SJCRH30 (cell line): ENCODE results near the gene DCLK2. TPM values are rescaled to one million over a fixed set of nuclear protein-coding genes. Genes with fewer than 3 reads are reported as not detected.

ENCODE experiments used
- DNase-seq, 2 experiments: peaks; one replicate each; pipeline ENCODE4 v3.0.0-alpha.2; 2015 to 2020
- H3K27ac ChIP-seq: fragments of 250-450 bp; sonication (Bioruptor Pico); 2 replicates; pipeline ENCODE4 v1.5.1; 2020; ENCODE audit warnings: mild to moderate bottlenecking, moderate library complexity
- H3K27me3 ChIP-seq: fragments of 250-450 bp; sonication (Bioruptor Pico); 2 replicates; pipeline ENCODE4 v1.5.1; 2020; ENCODE audit warnings: mild to moderate bottlenecking, moderate library complexity
- H3K36me3 ChIP-seq: fragments of 250-450 bp; sonication (Bioruptor Pico); 2 replicates; pipeline ENCODE4 v1.5.1; 2020; ENCODE audit warnings: mild to moderate bottlenecking, moderate library complexity
- H3K4me1 ChIP-seq: fragments of 250-450 bp; sonication (Bioruptor Pico); 2 replicates; pipeline ENCODE4 v1.5.1; 2020; ENCODE audit warnings: mild to moderate bottlenecking, moderate library complexity
- H3K4me3 ChIP-seq: fragments of 250-450 bp; sonication (Bioruptor Pico); 2 replicates; pipeline ENCODE4 v1.5.1; 2020; ENCODE audit warnings: mild to moderate bottlenecking, moderate library complexity
- H3K9me3 ChIP-seq: fragments of 250-450 bp; sonication (Bioruptor Pico); replicated peaks from 2 replicates; pipeline ENCODE4 v1.5.1; 2020; ENCODE audit warnings: mild to moderate bottlenecking, moderate library complexity
- total RNA-seq: library from RNA; depleted of rRNA; stranded (reverse); fragments of >200 nt; shearing (Covaris generic); gene quantifications from 2 replicates; pipeline ENCODE4 v1.2.3, GENCODE V29; 2014

The DCLK2 gene
- total RNA-seq, 1 experiment from 2014 or later = 5.7 TPM

- Histone ChIP-seq H3K27ac (no peak overlapping the region), H3K9me3 (no peaks in the 10 kb centered on the region), H3K27me3 (no peaks in the 10 kb centered on the region), H3K36me3 (no peaks in the 10 kb centered on the region), H3K4me1 (no peaks in the 10 kb centered on the region), H3K4me3 (no peak overlapping the region)
- no peak for DNase-seq
Measured at GRCh38 chr4:150056569-150056968, 21.7 kb upstream of the DCLK2 start.

GRCh38 chr4:150061086-150061776 lies 17.0 kb upstream of the DCLK2 start:
- no peak for DNase-seq
- Histone ChIP-seq H3K27me3 (no peaks in the 10 kb centered on the region), H3K4me3 (no peak overlapping the region), H3K4me1 (no peaks in the 10 kb centered on the region), H3K9me3 (no peaks in the 10 kb centered on the region), H3K27ac (no peak overlapping the region), H3K36me3 (no peaks in the 10 kb centered on the region)

DNA sequence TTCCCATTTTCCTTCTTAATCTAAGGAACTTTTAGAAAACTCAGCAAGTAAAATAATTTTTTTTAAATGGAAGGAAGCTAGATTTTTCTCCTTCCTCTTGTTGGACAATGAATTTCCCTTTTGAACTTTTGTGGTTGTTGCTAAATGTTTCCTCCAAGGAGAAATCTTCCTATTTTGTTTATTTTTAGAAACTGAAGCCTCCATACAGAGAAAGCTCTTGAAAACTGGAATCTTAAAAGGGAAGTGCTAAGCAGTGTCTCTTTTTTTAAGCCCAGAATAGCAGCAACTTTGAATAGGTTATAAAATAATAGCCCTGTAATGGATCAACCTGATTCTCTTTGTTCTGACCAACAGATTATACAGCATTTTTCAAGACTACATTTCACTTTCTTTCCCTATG lies 15.1 kb upstream of the DCLK2 start:
- Histone ChIP-seq H3K9me3 (no peaks in the 10 kb centered on the region), H3K27ac (no peak overlapping the region), H3K4me1 (no peaks in the 10 kb centered on the region), H3K36me3 (no peaks in the 10 kb centered on the region), H3K27me3 (no peaks in the 10 kb centered on the region), H3K4me3 (no peak overlapping the region)
- no peak for DNase-seq

GRCh38 chr4:150065740-150066139 lies 12.5 kb upstream of the DCLK2 start:
- Histone ChIP-seq H3K27me3 (no peaks in the 10 kb centered on the region), H3K36me3 (no peaks in the 10 kb centered on the region), H3K4me1 (no peaks in the 10 kb centered on the region), H3K27ac (no peak overlapping the region), H3K9me3 (no peaks in the 10 kb centered on the region), H3K4me3 (no peak overlapping the region)
- no peak for DNase-seq

DNA sequence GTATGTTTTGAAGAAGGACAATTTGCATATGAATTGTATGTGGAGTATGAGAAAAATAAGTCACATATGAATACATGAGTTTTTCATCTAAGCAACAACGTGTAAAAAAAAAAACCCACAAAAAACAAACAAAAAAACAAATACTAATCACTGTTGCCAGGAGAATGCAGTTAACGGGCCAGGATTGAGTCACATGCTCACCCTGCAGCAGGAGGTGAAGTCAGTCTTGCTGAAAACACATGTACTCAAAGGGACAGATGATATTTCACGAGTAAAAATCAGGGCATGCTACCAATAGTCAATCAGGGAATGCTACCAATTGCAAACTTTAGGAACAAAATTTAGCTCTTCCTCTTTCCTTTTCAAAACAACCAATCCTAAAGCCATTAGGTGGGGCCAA lies 10.4 kb upstream of the DCLK2 start:
- no peaks in the 10 kb centered on the region for H3K4me1 ChIP-seq
- no peaks in the 10 kb centered on the region for H3K27me3 ChIP-seq
- no peak for DNase-seq
- H3K27ac ChIP-seq = no peak overlapping the region
- no peaks in the 10 kb centered on the region for H3K9me3 ChIP-seq
- no peaks in the 10 kb centered on the region for H3K36me3 ChIP-seq
- H3K4me3 ChIP-seq = no peak overlapping the region

DNA sequence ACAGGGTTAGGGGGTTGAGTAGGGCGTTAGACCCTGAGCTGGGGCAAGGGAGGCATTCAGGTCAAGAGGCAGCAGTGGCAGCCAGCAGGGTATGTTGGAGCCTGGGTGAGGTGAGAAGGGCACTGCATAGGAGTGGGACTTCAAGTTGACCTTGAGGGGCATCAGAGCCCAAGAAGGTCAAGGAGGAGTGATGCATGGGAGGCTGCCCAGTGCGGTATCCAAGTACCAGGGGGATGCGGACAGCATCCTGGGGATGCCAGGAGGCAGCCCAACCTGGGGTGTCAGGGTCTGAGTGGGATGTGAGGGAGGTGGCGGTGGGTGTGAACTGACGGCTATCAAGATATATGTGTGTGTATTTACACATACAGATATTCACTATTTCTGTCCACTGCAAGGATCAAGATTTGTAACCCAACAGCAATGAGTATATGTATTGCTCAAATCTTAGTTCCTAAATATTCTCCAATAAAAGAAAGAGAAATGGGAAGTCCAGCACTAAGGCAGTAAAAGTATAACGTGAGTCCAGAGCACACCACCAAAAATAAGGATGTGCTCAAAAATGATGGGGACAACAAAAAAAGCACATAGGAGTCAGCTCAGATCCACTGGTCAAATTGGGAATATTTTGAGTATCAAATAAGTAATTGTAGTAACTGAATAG lies 9.8 kb upstream of the DCLK2 start:
- H3K36me3 ChIP-seq = no peaks in the 10 kb centered on the region
- no peaks in the 10 kb centered on the region for H3K27me3 ChIP-seq
- H3K27ac ChIP-seq = no peak overlapping the region
- no peak overlapping the region for H3K4me3 ChIP-seq
- no peaks in the 10 kb centered on the region for H3K9me3 ChIP-seq
- DNase-seq = no peak
- H3K4me1 ChIP-seq = no peaks in the 10 kb centered on the region

DNA sequence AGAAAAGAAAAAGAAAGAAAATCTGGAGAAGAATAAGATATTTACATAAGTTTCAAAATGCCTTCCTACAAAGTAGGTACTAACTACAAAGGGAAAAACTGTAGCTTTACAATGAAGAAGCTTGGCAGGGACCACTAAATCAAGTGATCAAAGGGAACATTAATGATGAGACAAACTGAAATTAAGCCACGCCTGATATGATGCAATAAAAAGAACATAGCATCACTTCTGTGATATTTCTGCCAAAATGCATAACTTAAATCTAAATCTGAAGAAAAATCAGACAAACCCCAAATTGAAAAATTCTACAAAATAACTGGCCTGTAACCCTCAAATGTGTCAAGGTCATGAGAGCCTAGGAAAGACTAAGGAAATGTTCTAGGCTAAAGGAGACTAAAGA lies 8.9 kb upstream of the DCLK2 start:
- Histone ChIP-seq H3K27ac (no peak overlapping the region), H3K36me3 (no peaks in the 10 kb centered on the region), H3K4me1 (no peaks in the 10 kb centered on the region), H3K27me3 (no peaks in the 10 kb centered on the region), H3K4me3 (no peak overlapping the region), H3K9me3 (no peaks in the 10 kb centered on the region)
- no peak for DNase-seq

DNA sequence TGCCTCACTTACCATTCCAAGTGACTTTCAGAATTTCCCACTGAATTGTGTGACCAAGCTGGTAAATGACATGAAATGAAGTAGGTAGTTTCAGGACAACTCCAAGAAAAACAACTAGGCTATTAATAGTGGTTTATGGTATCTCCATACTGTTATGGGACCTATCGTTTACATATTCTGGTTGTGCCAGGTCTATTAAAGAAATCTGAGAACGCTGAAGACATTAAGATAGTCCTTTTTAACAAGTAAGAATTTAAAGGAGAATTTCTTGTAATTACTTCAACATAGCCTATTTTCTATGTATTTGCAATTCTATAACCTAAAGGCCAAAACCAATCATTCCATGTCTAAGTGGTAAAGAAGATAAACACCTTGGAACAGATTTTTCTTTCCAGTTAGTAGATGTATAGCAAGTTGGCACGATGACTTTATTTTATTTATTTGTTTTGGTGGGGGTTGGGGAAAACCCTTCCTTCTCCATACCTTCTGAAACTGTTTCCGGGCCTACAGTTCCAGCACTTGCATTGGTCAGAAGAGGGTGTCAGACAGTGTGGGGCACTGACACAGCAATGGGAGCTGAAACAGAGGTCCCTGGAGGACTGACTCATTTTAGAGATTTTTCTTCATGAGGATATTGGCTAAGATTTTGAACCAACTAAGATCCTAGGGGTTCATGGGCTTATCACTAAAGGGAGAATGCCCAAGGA lies 7.6 kb upstream of the DCLK2 start:
- H3K9me3 ChIP-seq = no peaks in the 10 kb centered on the region
- H3K4me3 ChIP-seq = no peak overlapping the region
- no peaks in the 10 kb centered on the region for H3K4me1 ChIP-seq
- H3K27ac ChIP-seq = no peak overlapping the region
- no peaks in the 10 kb centered on the region for H3K27me3 ChIP-seq
- no peak for DNase-seq
- H3K36me3 ChIP-seq = no peaks in the 10 kb centered on the region

DNA sequence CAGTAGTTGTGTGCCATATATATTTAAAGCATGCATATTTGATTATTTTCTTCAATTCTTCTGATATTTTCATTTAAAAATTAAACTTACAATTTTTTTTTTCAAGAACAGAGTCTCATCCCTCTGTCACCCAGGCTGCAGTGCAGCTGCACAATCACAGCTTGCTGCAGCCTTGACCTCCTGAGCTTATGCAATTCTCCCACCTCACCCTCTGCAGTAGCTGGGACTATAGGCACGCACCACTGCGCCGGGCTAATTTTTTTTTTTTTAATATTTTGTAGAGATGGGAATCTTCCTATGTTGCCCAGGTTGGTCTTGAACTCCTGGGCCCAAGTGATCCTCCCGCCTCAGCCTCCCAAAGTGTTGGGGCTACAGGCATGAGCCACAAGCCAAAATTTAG lies 5.8 kb upstream of the DCLK2 start:
- Histone ChIP-seq H3K27me3 (no peaks in the 10 kb centered on the region), H3K4me3 (no peak overlapping the region), H3K4me1 (no peaks in the 10 kb centered on the region), H3K9me3 (no peaks in the 10 kb centered on the region), H3K36me3 (no peaks in the 10 kb centered on the region), H3K27ac (no peak overlapping the region)
- no peak for DNase-seq

- Histone ChIP-seq H3K27me3 (no peaks in the 10 kb centered on the region), H3K4me3 (no peak overlapping the region), H3K9me3 (no peaks in the 10 kb centered on the region), H3K27ac (no peak overlapping the region), H3K36me3 (no peaks in the 10 kb centered on the region), H3K4me1 (no peaks in the 10 kb centered on the region)
- DNase-seq = no peak
Measured at GRCh38 chr4:150072906-150073714, 5.1 kb upstream of the DCLK2 start.

DNA sequence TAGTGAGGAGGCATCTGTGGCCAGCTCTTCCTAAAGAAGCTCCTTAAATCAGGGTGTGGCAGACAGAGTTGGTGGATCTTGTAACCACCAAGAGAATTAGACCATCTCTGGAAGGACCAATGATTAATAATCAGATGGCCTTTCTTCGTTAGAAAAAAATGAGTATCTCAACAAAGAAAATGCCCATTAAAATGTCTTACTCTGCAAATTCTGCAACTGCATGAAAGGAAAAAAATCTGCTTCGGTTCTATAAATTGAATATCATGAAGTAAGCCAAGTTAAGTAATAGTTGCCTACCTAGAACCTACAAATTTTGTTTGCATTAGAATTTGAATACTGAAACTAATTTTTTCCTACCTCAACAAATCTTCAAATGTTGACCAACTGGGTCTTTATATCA lies 4.2 kb upstream of the DCLK2 start:
- Histone ChIP-seq H3K36me3 (no peaks in the 10 kb centered on the region), H3K4me3 (no peak overlapping the region), H3K27me3 (no peaks in the 10 kb centered on the region), H3K9me3 (no peaks in the 10 kb centered on the region), H3K27ac (no peak overlapping the region), H3K4me1 (no peaks in the 10 kb centered on the region)
- DNase-seq = no peak

DNA sequence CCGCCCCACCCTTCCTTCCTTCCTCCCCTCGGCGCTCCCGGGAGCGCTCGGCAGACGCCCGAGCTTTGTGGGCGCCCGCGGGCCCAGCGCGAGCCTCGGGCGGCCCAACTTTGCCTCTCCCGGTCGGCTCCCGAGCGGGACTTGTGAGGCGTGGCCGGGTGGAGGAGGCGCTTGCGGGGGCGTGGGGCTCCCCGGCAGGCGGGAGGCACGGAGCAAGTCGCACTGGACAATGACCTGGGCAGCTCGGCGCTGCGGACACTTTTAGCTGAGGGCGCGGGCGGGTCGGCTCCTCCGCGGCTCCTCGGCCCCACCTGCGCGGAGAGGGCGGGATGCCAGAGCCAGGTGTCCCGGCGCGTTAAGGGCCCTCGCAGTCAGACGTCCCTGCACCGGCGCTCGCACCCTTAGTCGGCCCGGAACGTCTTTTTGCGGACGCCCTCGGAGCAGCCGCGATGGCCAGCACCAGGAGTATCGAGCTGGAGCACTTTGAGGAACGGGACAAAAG lies 385 bp downstream of the DCLK2 start:
- Histone ChIP-seq H3K4me1 (no peaks in the 10 kb centered on the region), H3K36me3 (no peaks in the 10 kb centered on the region), H3K9me3 (no peaks in the 10 kb centered on the region), H3K4me3 (peak overlapping the region; percentile 86), H3K27me3 (no peaks in the 10 kb centered on the region), H3K27ac (peak overlapping the region; percentile 41; the same call in 1 of the 2 replicates)
- DNase-seq = peak; percentile 38 to 47

DNA sequence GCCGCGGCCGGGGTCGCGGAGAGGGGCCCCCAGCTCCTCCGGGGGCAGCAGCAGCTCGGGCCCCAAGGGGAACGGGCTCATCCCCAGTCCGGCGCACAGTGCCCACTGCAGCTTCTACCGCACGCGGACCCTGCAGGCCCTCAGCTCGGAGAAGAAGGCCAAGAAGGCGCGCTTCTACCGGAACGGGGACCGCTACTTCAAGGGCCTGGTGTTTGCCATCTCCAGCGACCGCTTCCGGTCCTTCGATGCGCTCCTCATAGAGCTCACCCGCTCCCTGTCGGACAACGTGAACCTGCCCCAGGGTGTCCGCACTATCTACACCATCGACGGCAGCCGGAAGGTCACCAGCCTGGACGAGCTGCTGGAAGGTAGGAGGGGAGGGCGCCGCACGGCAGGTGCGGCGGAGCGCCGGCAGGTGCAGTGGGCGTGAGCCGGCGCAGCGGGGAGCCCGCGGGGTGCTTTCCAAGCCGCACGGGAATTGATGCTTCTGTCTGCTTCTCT lies 886 bp downstream of the DCLK2 start:
- no peaks in the 10 kb centered on the region for H3K9me3 ChIP-seq
- H3K27ac ChIP-seq = no peak overlapping the region; the same call in 1 of the 2 replicates
- H3K27me3 ChIP-seq = no peaks in the 10 kb centered on the region
- H3K4me1 ChIP-seq = no peaks in the 10 kb centered on the region
- peak; percentile 23 to 37 for DNase-seq
- peak overlapping the region; percentile 86 for H3K4me3 ChIP-seq
- no peaks in the 10 kb centered on the region for H3K36me3 ChIP-seq

DNA sequence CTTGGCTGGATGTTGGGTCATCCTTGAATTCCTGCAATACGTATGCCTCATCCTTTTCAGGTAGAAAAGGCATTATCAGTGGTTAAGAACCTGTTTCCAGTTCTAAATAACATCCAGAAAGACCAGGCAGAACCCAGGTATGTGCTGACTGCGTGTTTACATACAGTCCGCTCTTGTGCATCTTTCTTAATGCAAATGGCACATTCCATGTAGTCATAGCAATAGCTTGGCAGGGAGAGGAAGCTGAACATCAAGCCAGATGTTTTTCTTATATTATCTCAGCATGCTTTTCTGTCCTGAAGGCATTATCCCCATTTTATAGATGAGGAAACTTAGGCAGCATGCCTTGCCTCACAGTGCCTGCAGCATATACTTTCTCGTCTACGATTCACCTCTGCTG lies 2.1 kb downstream of the DCLK2 start:
- no peak overlapping the region for H3K27ac ChIP-seq
- no peaks in the 10 kb centered on the region for H3K9me3 ChIP-seq
- no peaks in the 10 kb centered on the region for H3K27me3 ChIP-seq
- H3K4me3 ChIP-seq = no peak overlapping the region
- DNase-seq = no peak
- no peaks in the 10 kb centered on the region for H3K4me1 ChIP-seq
- H3K36me3 ChIP-seq = no peaks in the 10 kb centered on the region
